ENCODE results near the gene ARID2.

ARID2 gene

GRCh38 chr12:45773747-45774146 is 44.2 kb downstream of the ARID2 start:
- DNase-seq = no peak

DNA sequence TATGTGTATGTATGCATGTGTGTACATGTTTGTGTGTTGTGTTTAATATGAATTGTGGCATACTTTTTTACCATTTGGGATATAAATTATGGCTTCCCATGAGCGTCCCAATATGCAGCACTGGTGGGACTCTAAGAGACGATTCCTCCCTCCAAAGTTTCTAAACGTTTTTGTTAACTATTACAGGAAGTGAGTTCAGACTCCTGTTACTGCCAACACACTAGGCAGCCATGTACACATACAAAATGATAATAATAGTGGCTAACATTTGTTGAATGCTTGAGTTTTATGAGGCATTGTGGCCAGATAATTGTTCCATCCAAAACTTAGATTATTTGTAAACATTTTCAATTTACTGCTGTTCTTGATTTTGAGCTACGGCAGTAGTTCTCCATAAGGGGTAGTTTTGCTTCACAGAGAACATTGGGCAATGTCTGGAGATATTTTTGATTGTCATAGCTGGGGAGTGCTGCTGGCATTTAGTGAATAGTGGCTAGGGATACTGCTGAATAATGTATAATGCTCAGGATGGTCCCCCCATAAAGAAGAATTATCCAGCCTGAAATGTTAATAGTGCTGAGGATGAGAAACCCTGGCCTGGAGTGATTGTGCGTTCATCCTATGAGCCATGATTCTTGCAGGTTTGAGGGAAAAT is 45.1 kb downstream of the ARID2 start:
- DNase-seq = no peak

- DNase-seq = no peak
Measured at GRCh38 chr12:45775465-45775864, 46.0 kb downstream of the ARID2 start.

GRCh38 chr12:45775964-45776363 is 46.5 kb downstream of the ARID2 start:
- no peak for DNase-seq

- no peak for DNase-seq
Measured at GRCh38 chr12:45779936-45780335, 50.4 kb downstream of the ARID2 start.

- DNase-seq = no peak
Measured at GRCh38 chr12:45781080-45781479, 51.6 kb downstream of the ARID2 start.

- DNase-seq = no peak
Measured at GRCh38 chr12:45785315-45785714, 55.8 kb downstream of the ARID2 start.

DNA sequence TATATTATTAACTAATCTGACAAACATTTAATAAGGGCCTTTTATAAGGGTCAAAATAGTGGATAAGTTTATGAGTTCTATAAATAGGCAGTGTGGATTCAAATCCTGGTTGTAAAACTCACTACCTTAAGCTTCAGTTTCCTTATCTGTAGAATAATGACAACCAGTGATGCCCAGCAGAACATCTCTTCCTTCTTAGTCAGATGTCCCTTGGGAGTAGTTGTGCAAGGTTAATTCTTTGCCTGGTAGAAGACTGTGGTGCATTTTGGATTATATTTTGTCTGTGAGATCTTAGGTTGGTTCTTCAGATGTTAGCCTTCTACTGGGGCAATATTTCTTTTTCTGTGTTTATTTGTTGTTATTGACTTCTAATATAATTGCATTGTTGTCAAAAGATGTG is 59.5 kb downstream of the ARID2 start:
- DNase-seq = no peak

DNA sequence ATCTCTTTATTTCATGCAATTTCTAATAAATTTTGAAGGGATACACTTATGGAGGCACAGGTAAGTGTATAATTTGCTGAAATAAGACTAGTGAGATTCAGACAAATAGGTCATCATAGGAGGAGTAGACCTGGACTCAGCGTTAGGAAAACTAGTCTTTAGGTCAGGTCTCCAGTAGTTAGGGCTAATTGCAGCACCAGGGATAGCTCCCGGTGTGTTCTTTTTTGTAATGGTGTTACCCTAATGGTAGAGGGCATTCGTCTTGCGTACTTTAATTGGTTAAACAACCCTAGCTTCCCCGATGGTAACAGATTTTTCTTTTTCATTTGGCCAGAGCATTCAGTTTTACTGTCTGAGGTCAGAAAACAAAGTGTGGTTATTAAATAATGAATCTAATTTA is 64.9 kb downstream of the ARID2 start:
- no peak for DNase-seq

GRCh38 chr12:45801625-45802024 is 72.1 kb downstream of the ARID2 start:
- no peak for DNase-seq

DNA sequence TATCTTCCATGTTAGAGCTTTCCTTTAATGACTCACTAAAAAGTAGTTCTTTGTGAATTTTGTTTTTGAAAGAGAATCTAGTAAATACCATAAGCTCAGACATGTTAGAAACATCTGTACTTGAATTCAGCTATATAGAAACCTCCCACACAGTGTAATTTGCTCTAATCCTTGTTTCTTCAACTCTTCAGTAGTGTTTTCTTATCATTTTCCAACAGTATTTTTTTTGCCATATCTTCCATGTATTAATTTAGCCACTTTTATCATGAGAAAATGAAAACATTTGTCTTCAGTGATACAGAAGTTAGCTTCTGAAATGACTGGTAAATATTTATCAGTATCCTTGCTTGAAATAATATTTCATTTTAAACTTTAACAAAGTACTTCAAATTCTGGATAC is 73.6 kb downstream of the ARID2 start:
- DNase-seq = no peak

DNA sequence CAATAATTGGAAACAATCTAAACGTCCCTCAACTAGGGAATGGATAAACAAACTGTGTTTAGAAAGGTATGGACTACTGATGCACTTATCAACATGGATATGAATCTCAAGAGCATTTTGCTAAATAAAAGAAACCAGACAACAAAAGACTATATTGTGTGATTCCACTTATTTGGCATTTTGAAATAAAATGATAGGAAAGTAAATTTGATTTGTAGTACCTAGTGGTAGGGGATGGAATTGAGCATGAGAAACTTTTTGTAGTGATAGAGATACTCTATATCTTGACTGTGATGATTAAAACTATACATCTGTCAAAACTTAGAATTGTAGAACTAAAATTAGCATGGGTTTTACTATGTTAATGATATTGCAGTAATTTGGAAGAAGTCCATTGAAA is 87.1 kb downstream of the ARID2 start:
- DNase-seq = no peak

- no peak for DNase-seq
Measured at GRCh38 chr12:45827974-45828373, 98.5 kb downstream of the ARID2 start.

- DNase-seq = no peak
Measured at GRCh38 chr12:45828402-45828801, 98.9 kb downstream of the ARID2 start.

DNA sequence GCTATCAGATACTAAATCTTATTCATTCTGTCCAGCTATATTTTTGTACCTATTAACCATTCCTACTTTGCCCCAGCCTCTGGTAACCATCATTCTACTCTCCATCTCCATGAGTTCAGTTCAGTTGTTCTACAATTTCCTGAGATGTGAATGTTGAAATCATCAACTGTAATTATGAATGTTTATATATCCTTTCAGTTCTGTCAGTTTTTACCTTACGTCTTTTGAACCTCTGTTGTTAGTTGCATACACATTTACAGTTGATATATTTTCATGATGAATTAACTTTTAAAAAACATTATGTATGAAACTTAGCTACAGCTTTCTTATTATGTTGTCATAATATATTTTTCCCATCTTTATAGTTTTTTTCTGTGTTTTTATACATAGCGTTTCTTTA is 102.1 kb downstream of the ARID2 start:
- DNase-seq = no peak

- DNase-seq = no peak
Measured at GRCh38 chr12:45833401-45833800, 103.9 kb downstream of the ARID2 start.

DNA sequence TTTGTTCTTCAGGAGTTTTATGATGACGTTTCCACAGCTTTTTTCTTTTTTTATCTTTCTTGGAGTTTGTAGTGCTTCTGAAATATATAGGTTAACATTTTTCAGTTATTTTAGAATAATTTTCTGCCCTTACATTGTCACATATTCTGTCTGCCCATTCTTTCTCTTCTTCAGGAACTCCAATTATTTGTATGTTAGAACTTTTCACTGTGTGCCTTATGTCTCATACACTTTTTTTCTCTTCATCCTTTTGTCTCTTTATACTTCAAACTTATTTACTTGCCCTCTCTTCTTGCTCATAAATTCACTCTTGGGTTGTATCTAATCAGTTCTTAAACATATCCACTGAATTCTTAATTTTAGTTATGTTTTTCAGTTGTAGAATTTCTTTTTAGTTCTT is 105.3 kb downstream of the ARID2 start:
- no peak for DNase-seq

GRCh38 chr12:45839917-45840316 is 110.4 kb downstream of the ARID2 start:
- no peak for DNase-seq

- DNase-seq = no peak
Measured at GRCh38 chr12:45849289-45849688, 119.8 kb downstream of the ARID2 start.

- no peak for DNase-seq
Measured at GRCh38 chr12:45850302-45850701, 120.8 kb downstream of the ARID2 start.

- no peak for DNase-seq
Measured at GRCh38 chr12:45852508-45852907, 123.0 kb downstream of the ARID2 start.

GRCh38 chr12:45853550-45853949 is 124.0 kb downstream of the ARID2 start:
- DNase-seq = no peak

DNA sequence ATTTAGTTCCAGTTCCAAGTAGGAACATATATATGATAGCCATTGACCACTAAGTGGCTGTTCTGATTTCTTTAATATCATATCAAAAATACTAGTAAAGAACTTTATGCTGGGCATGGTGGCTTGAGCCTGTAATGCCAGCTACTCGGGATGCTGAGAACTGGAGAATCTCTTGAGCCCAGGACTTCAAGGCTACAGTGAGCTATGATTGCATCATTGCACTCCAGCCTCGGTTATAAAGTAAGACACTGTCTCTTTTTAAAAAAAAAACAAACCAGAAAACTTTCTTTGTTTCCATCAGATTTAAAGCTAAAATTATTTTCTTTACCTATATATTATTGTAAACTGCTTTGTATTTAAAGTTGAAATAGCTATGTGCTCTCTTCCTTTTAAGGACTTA is 133.8 kb downstream of the ARID2 start:
- DNase-seq = no peak

- no peak for DNase-seq
Measured at GRCh38 chr12:45866299-45866698, 136.8 kb downstream of the ARID2 start.

DNA sequence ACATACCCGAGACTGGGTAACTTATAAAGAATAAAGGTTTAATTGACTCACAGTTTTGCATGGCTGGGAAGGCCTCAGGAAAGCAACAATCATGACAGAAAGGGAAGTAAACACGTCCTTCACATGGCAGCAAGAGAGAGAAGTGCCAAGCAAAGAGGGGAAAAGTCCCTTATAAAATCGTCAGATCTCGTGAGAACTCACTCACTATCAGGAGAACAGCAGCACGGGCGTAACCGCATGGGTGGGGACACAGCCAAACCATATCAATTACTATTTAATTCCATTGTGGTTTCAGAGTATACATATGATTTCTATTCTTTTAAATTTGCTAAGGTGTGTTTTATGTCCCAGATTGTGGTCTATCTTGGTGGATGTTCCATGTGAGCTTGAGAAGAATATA is 142.9 kb downstream of the ARID2 start:
- no peak for DNase-seq

DNA sequence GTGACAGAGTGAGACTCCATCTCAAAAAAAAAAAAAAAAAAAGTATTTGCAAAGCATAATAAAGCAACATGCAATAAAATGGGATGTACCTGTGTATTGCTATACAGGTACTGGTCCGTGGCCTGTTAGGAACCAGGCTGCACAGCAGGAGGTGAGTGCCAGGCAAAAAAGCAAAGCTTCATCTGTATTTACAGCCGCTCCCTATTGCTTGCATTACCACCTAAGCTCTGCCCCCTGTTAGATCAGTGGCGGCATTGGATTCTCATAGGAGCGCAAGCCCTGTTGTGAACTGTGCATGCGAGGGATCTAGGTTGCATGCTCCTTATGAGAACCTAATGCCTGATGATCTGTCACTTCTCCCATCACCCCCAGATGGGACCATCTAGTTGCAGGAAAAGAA is 147.6 kb downstream of the ARID2 start:
- no peak for DNase-seq

Data from SW 1271 (cell line).